Esophagus (tissue), 2 donors: ENCODE data around the gene RAD18. TPM values are rescaled to one million over a fixed set of nuclear protein-coding genes. Genes with fewer than 3 reads are reported as not detected.

Experiments used
- H3K27ac ChIP-seq, 2 donors: one replicate each; pipeline ENCODE4 v1.5.1; 2013; ENCODE audit warnings: low read depth in 2 of 2, mild to moderate bottlenecking in 2 of 2, inconsistent platforms in 1 of 2, low read length in 1 of 2, moderate library complexity in 1 of 2
- H3K27me3 ChIP-seq, 2 donors: one replicate each; pipeline ENCODE4 v1.6.1; 2013; ENCODE audit warnings: low read length in 2 of 2, control low read depth in 1 of 2, mild to moderate bottlenecking in 1 of 2; ENCODE audit not compliant: insufficient read depth in 2 of 2, control insufficient read depth in 1 of 2
- H3K36me3 ChIP-seq, 2 donors: one replicate each; pipeline ENCODE4 v1.6.1; 2013; ENCODE audit warnings: low read length in 1 of 2; ENCODE audit not compliant: control insufficient read depth in 2 of 2, insufficient read depth in 2 of 2
- H3K4me1 ChIP-seq, 2 donors: one replicate each; pipeline ENCODE4 v1.6.1; 2013; ENCODE audit warnings: low read length in 1 of 2; ENCODE audit not compliant: control insufficient read depth in 2 of 2, insufficient read depth in 2 of 2
- H3K4me3 ChIP-seq, 2 donors: one replicate each; pipeline ENCODE4 v1.5.1; 2013; ENCODE audit warnings: low read length in 2 of 2, mild to moderate bottlenecking in 2 of 2, low read depth in 1 of 2, moderate library complexity in 1 of 2
- H3K9me3 ChIP-seq, 2 donors: one replicate each; pipeline ENCODE4 v1.6.1; 2013; ENCODE audit warnings: mild to moderate bottlenecking in 2 of 2, low read depth in 1 of 2, low read length in 1 of 2, moderate library complexity in 1 of 2; ENCODE audit not compliant: control insufficient read depth in 2 of 2, insufficient read depth in 1 of 2
- WGBS, 2 donors: extraction: QIAGEN DNeasy Blood & Tissue Kit; methylation state at CpG; one replicate each; pipeline ENCODE4 v1.1.7; 2013; 5-methylcytosine and 5-hydroxymethylcytosine counted together
- polyA plus RNA-seq, 2 donors: library from polyadenylated mRNA; stranded (reverse); fragments of 200-250 nt; gene quantifications; one replicate each; pipeline ENCODE4 v1.2.3, GENCODE V29; 2013
- donor health status: healthy with polysubstance abuse.
- donor health status: Bipolar disorder and iron deficiency.

Gene RAD18
- polyA plus RNA-seq, 2 donors, result 2.4 to 2.5 TPM

GRCh38 chr3:8879347-8879944, 83.8 kb downstream of the RAD18 start:
- H3K9me3 ChIP-seq, result no peaks in the 10 kb centered on the region
- no peaks in the 10 kb centered on the region for H3K4me1 ChIP-seq
- 95 to 96% methylated on average over 5 of the region's 5 CpGs for WGBS, 2 donors
- H3K27me3 ChIP-seq, result no peaks in the 10 kb centered on the region
- no peak overlapping the region for H3K27ac ChIP-seq
- no peak overlapping the region for H3K4me3 ChIP-seq
- peaks cover 0 to 4% of the 10 kb centered on the region in 2 donors for H3K36me3 ChIP-seq

GRCh38 chr3:8875836-8876235, 87.4 kb downstream of the RAD18 start:
- Histone ChIP-seq H3K27ac (no peak overlapping the region), H3K27me3 (no peaks in the 10 kb centered on the region), H3K4me3 (no peak overlapping the region), H3K9me3 (no peaks in the 10 kb centered on the region), H3K36me3 (peaks cover 0 to 2% of the 10 kb centered on the region in 2 donors), H3K4me1 (no peaks in the 10 kb centered on the region)

- peaks cover 0 to 2% of the 10 kb centered on the region in 2 donors for H3K36me3 ChIP-seq
- H3K4me1 ChIP-seq, result no peaks in the 10 kb centered on the region
- no peaks in the 10 kb centered on the region for H3K9me3 ChIP-seq
- no peak overlapping the region for H3K4me3 ChIP-seq
- no peaks in the 10 kb centered on the region for H3K27me3 ChIP-seq
- 97 to 98% methylated on average over 5 of the region's 5 CpGs for WGBS, 2 donors
- H3K27ac ChIP-seq, result no peak overlapping the region
These were observed 89.5 kb downstream of the RAD18 start for GRCh38 chr3:8873740-8874139.

DNA sequence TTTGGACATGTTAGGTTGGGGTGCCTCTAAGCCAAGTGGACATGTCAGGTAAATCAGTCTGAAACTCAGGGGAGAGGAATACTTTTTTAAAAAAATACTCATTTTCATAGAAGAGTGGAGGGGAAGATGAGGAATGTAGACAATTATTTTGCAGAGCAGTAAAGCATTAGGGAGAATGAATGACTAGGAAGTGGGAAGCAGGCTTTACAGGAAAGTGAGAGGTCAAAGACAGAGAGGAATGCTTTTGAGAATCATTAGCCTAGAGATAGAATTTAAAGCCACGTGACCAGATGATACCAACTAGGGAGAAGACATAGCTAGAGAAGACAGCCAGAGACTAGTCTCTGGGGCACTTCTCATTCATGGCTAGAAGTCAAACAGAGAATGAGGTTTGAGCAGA, 91.0 kb downstream of the RAD18 start:
- Histone ChIP-seq H3K9me3 (no peaks in the 10 kb centered on the region), H3K4me1 (no peaks in the 10 kb centered on the region), H3K4me3 (no peak overlapping the region), H3K27me3 (no peaks in the 10 kb centered on the region), H3K36me3 (no peaks in the 10 kb centered on the region), H3K27ac (no peak overlapping the region)
- 78 to 82% methylated on average over 1 of the region's 1 CpG for WGBS, 2 donors

DNA sequence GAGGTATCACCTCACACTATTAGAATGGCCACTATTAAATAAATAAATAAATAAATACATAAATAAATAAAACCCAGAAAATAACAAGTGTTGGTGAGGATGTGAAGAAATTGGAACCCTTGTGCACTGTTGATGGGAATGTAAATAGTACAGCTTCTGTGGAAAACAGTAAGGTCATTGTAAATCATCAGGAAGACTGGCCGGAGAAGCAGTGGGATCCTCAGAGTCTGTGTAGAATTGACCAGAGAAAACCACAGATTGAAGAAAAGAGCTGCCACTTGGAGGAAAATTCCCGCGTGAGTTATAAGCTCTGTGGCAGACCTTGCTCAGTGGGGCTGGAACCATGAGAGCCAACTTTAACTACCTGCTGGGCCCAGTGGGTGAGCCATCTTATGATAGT, 92.0 kb downstream of the RAD18 start:
- WGBS, 2 donors, result 92 to 99% methylated on average over 3 of the region's 3 CpGs
- H3K27ac ChIP-seq, result no peak overlapping the region
- no peaks in the 10 kb centered on the region for H3K4me1 ChIP-seq

DNA sequence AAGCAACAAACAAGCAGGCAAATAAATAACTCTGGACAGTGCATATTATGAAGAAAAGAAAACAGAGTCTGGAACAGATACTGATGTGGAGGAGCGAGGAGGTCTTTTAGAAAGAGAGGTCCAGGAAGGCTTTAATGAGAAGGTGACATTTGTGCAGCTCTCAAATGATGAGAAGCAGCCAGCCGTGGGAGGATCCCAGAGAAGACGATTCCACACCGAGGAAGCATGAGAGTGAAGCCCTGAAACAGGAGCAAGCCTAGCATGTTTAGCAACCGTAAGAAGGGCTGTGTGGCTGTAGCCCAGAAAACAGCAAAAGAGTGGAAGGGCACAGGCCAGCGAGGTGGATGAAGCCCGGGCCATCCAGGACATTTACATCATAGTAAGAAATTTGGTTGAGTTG, 93.1 kb downstream of the RAD18 start:
- Histone ChIP-seq H3K27me3 (no peaks in the 10 kb centered on the region), H3K9me3 (no peaks in the 10 kb centered on the region), H3K36me3 (no peaks in the 10 kb centered on the region), H3K4me1 (no peaks in the 10 kb centered on the region), H3K27ac (no peak overlapping the region), H3K4me3 (no peak overlapping the region)
- 94 to 95% methylated on average over 7 of the region's 7 CpGs for WGBS, 2 donors

More for the DNA sequence above, 92.0 kb downstream of the RAD18 start:
- Histone ChIP-seq H3K27me3 (no peaks in the 10 kb centered on the region), H3K4me3 (no peak overlapping the region), H3K36me3 (no peaks in the 10 kb centered on the region), H3K9me3 (no peaks in the 10 kb centered on the region)

DNA sequence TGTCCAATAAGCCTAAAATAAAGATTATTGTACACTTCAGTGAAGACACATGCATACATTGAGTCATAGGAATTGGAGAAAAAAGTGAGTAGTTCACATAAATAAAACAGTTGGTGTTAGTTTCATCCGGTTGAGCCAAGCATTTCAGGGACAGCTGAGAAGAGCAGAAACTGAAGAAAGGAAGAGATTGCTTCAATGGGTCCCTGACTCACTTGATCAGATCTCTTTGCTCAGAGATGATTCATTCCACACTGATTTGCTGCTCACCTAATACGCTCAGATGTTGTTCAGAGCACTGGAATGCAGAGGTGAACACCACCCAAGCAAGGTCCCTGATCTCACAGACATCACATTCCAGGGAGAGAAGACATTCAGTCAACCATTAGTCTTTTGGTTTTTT, 93.7 kb downstream of the RAD18 start:
- Histone ChIP-seq H3K4me1 (no peaks in the 10 kb centered on the region), H3K36me3 (no peaks in the 10 kb centered on the region), H3K9me3 (no peaks in the 10 kb centered on the region), H3K27me3 (no peaks in the 10 kb centered on the region), H3K4me3 (no peak overlapping the region), H3K27ac (no peak overlapping the region)
- WGBS, 2 donors, result 41 to 63% methylated on average over 2 of the region's 2 CpGs

DNA sequence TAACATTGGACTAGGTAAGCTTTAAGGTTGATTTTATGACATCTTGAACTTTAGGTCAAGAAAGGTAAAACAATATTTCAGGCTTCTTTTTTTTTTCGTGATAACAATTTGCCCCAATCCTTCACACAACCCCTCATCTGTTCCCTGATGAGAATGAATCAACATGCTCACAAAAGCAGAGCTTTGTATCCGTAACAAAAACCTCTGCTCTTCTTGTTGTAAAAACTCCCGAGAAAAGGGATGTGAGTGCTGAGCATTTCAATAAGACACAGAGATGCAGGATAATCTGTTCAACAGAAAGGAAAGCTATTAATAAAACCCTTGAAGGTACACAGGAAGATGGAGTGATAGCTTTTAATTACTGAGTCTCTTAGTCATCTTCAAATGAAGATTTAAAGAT, 94.3 kb downstream of the RAD18 start:
- Histone ChIP-seq H3K27ac (no peak overlapping the region), H3K36me3 (no peaks in the 10 kb centered on the region), H3K4me1 (no peaks in the 10 kb centered on the region), H3K4me3 (no peak overlapping the region), H3K9me3 (no peaks in the 10 kb centered on the region), H3K27me3 (no peaks in the 10 kb centered on the region)
- WGBS, 2 donors, result 89 to 92% methylated on average over 3 of the region's 3 CpGs

GRCh38 chr3:8867646-8868045, 95.6 kb downstream of the RAD18 start:
- H3K27ac ChIP-seq, result no peak overlapping the region
- no peak overlapping the region for H3K4me3 ChIP-seq
- 78 to 82% methylated on average over 3 of the region's 3 CpGs for WGBS, 2 donors
- no peaks in the 10 kb centered on the region for H3K36me3 ChIP-seq
- H3K27me3 ChIP-seq, result no peaks in the 10 kb centered on the region
- H3K9me3 ChIP-seq, result peaks cover 0 to 2% of the 10 kb centered on the region in 2 donors
- no peaks in the 10 kb centered on the region for H3K4me1 ChIP-seq

DNA sequence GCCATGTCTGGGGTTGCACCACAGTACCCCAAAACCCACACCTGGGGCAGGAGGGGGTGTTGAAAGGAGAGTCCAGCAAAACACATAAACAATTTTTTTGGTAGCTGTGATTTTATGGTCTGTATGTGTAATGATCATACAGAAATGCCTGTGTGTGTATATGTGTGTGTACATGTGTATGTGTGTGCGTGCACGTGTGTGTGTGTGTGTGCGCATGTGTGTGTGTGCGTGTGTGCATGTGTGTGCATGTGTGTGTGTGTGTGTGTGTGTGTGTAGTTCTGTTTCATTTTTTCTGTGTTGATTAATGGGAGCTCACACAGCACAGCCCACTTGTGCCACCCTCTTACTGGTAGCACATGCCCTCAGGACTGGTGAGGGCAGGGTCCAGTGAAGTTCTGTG, 97.6 kb downstream of the RAD18 start:
- no peaks in the 10 kb centered on the region for H3K27me3 ChIP-seq
- no peak overlapping the region for H3K27ac ChIP-seq
- H3K4me1 ChIP-seq, result no peaks in the 10 kb centered on the region

More for the DNA sequence above, 97.6 kb downstream of the RAD18 start:
- Histone ChIP-seq H3K36me3 (no peaks in the 10 kb centered on the region), H3K9me3 (peaks cover 0 to 2% of the 10 kb centered on the region in 2 donors), H3K4me3 (no peak overlapping the region)
- 98 to 99% methylated on average over 4 of the region's 4 CpGs for WGBS, 2 donors
